Common myeloid progenitor, CD34-positive (primary cell): Measurements from ENCODE around the gene CD80.

Experiments used
- CTCF ChIA-PET: fragments of 350-600 bp; sonication (Branson Sonifier 250); formaldehyde crosslinking; loops from one replicate; lab custom pipeline; 2021; ENCODE audit warnings: antibody characterized with exemption; lab: Charles Lee
- POLR2A ChIA-PET: fragments of 350-600 bp; sonication (Branson Sonifier 250); formaldehyde crosslinking; loops from one replicate; lab custom pipeline; 2021; ENCODE audit warnings: antibody characterized with exemption; lab: Charles Lee
- DNase-seq, 3 donors: peaks; one replicate each; pipeline versions ENCODE4 v3.0.0 to v3.0.0-alpha.2; 2013
- H3K27ac ChIP-seq, 2 experiments: 1 replicate in 1 of 2; 2 replicates in 1 of 2; pipeline ENCODE4 v1.7.0; 2013; ENCODE audit warnings: inconsistent platforms in 2 of 2, low read length in 2 of 2, mild to moderate bottlenecking in 2 of 2, low read depth in 1 of 2, moderate library complexity in 1 of 2; ENCODE audit not compliant: severe bottlenecking in 2 of 2, insufficient read depth in 1 of 2, poor library complexity in 1 of 2
- H3K27me3 ChIP-seq, 5 experiments: replicated peaks in 2 of 5; 1 replicate in 3 of 5; 2 replicates in 2 of 5; pipeline versions ENCODE4 v1.6.1 to v1.7.0; 2013; ENCODE audit warnings: low read length in 4 of 5, mild to moderate bottlenecking in 2 of 5, moderate library complexity in 2 of 5, inconsistent platforms in 1 of 5; ENCODE audit not compliant: insufficient read depth in 5 of 5, control insufficient read depth in 4 of 5
- H3K36me3 ChIP-seq, 4 experiments: 1 replicate in 2 of 4; 2 replicates in 2 of 4; pipeline versions ENCODE4 v1.6.1 to v1.7.0; 2013; ENCODE audit warnings: low read length in 3 of 4, control low read depth in 1 of 4, mild to moderate bottlenecking in 1 of 4; ENCODE audit not compliant: control insufficient read depth in 4 of 4, insufficient read depth in 4 of 4
- H3K4me1 ChIP-seq, 4 experiments: 1 replicate in 3 of 4; 2 replicates in 1 of 4; pipeline versions ENCODE4 v1.6.1 to v1.7.1; 2013; ENCODE audit warnings: low read length in 3 of 4, mild to moderate bottlenecking in 3 of 4, control low read depth in 1 of 4, inconsistent platforms in 1 of 4, moderate library complexity in 1 of 4; ENCODE audit not compliant: control insufficient read depth in 4 of 4, insufficient read depth in 4 of 4; ENCODE audit errors: control extremely low read depth in 1 of 4
- H3K4me3 ChIP-seq, 7 experiments: 1 replicate in 4 of 7; 2 replicates in 3 of 7; pipeline versions ENCODE4 v1.5.1 to v1.7.0; 2013; ENCODE audit warnings: mild to moderate bottlenecking in 7 of 7, low read length in 6 of 7, moderate library complexity in 6 of 7, inconsistent platforms in 2 of 7, low read depth in 2 of 7, control low read depth in 1 of 7; ENCODE audit not compliant: insufficient read depth in 4 of 7, control insufficient read depth in 1 of 7; ENCODE audit errors: extremely low read depth in 1 of 7
- H3K9me3 ChIP-seq, 5 experiments: 1 replicate in 4 of 5; 2 replicates in 1 of 5; pipeline versions ENCODE4 v1.6.1 to v1.7.1; 2013; ENCODE audit warnings: low read length in 4 of 5, mild to moderate bottlenecking in 2 of 5, inconsistent platforms in 1 of 5, low read depth in 1 of 5, moderate library complexity in 1 of 5; ENCODE audit not compliant: control insufficient read depth in 4 of 5, insufficient read depth in 2 of 5; ENCODE audit errors: control extremely low read depth in 1 of 5
- WGBS: methylation state at CpG from one replicate; pipeline ENCODE4 v1.1.5; 2013; ENCODE audit not compliant: insufficient coverage; 5-methylcytosine and 5-hydroxymethylcytosine counted together

Gene CD80

DNA sequence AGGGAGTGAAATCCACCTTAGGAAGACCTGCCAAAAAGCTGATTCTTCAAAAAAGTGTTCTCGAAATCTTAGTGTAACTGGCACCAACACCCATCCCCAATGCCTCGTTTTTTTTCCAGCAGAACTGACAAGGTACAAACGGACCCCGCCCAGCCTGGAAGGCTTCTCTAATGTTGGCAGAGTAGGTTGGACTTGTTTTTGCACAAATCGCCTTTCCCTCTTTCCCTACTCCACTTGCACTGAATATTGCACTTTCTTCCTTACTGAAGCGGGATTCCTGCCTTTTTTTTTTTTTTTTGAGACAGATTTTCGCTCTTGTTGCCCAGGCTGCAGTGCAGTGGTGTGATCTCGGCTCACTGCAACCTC lies 61.6 kb downstream of the CD80 start:
- peak in 1 of 3 donors; percentile 26 for DNase-seq
- CTCF ChIA-PET: interaction anchor here (0.5 to 1.3 kb wide), 4 partner anchors 9 to 114 kb away, joined by 3 to 4 read pairs (median 3); no protein-coding TSS in a partner anchor
- POLR2A ChIA-PET: interaction anchor here (1.0 to 2.5 kb wide), 2 partner anchors 34 to 82 kb away, joined by 3 to 9 read pairs; partner anchors contain the start of gene TMEM39A

DNA sequence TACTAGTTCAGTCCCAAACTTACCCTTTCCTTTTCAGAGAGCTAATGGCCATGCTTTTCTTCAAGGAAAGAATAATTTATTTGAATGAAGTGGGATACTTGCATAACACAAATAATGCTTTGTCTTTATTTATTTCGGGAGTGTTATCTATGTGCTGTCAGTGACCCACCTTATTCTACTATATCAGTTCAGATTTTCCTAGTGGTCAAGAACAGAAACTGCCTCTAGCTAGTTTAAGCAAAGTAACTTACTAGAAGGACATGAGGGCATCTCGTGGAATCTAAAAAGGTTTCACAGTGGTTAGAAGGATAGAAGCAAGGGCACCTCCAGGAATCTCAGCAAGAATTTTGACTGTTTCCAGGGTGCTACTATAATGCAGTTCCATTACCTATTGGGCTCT lies 64.8 kb downstream of the CD80 start:
- H3K27me3 ChIP-seq: no peaks in the 10 kb centered on the region
- ChIA-PET CTCF (interaction anchor here (0.9 to 1.8 kb wide), 2 partner anchors 25 to 44 kb away, joined by 3 to 4 read pairs; partner anchors contain the start of gene POGLUT1), POLR2A (no interaction called here)
- H3K4me1 ChIP-seq: peaks cover 3 to 16% (median 11%) of the 10 kb centered on the region in 4 experiments
- peaks cover 8 to 27% (median 10%) of the 10 kb centered on the region in 4 experiments for H3K36me3 ChIP-seq
- H3K9me3 ChIP-seq: no peaks in the 10 kb centered on the region
- no peak for DNase-seq
- no peak overlapping the region for H3K4me3 ChIP-seq
- 100% methylated on average over 1 of the region's 2 CpGs for WGBS
- H3K27ac ChIP-seq: no peak overlapping the region

More for the DNA sequence above, 61.6 kb downstream of the CD80 start:
- WGBS: 18% methylated on average over 4 of the region's 8 CpGs
- Histone ChIP-seq H3K36me3 (peaks cover 3 to 8% (median 4%) of the 10 kb centered on the region in 4 experiments), H3K9me3 (no peaks in the 10 kb centered on the region), H3K27ac (peak overlapping the region; percentile 33 to 95), H3K4me3 (peak overlapping the region; percentile 88 to 100 (median 97)), H3K4me1 (peaks cover 3 to 30% (median 17%) of the 10 kb centered on the region in 4 experiments), H3K27me3 (no peaks in the 10 kb centered on the region)

DNA sequence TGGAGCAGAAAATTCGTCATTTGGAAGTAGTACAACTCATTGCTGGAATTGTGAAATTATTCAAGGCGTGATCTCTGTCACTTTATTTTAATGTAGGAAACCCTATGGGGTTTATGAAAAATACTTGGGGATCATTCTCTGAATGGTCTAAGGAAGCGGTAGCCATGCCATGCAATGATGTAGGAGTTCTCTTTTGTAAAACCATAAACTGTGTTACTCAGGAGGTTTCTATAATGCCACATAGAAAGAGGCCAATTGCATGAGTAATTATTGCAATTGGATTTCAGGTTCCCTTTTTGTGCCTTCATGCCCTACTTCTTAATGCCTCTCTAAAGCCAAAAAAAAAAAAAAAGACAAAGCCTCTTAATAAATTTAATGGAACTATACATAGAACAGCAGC lies 66.6 kb downstream of the CD80 start:
- Histone ChIP-seq H3K36me3 (peaks cover 11 to 40% (median 15%) of the 10 kb centered on the region in 4 experiments), H3K4me3 (no peak overlapping the region), H3K27me3 (no peaks in the 10 kb centered on the region), H3K27ac (no peak overlapping the region), H3K9me3 (no peaks in the 10 kb centered on the region), H3K4me1 (peaks cover 2 to 6% (median 4%) of the 10 kb centered on the region in 4 experiments)
- POLR2A ChIA-PET: no interaction called here
- CTCF ChIA-PET: interaction anchor here (0.9 kb wide), 1 partner anchor 11 kb away, joined by 4 read pairs; no protein-coding TSS in a partner anchor
- 97% methylated on average over 3 of the region's 3 CpGs for WGBS
- no peak for DNase-seq

DNA sequence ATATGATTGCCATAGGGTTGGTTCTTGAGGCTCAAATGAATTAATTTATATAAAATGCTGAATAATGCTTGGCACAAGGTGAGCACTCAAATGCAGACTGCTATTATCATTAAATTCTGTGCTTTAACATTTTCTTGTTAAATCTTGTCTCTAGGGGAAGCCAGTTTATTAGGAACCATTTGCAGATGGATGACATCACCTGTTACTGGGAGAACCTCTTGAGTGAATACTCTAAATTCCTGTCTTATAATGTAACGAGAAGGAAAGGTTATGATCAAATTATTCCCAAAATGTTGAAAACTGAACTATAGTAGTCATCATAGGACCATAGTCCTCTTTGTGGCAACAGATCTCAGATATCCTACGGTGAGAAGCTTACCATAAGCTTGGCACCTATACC lies 67.3 kb downstream of the CD80 start:
- no peaks in the 10 kb centered on the region for H3K27me3 ChIP-seq
- H3K36me3 ChIP-seq: peaks cover 12 to 45% (median 15%) of the 10 kb centered on the region in 4 experiments
- CTCF ChIA-PET: interaction anchor here (0.9 kb wide), 1 partner anchor 10 kb away, joined by 4 read pairs; no protein-coding TSS in a partner anchor
- no peak for DNase-seq
- POLR2A ChIA-PET: no interaction called here
- no peak overlapping the region for H3K4me3 ChIP-seq
- no peak overlapping the region for H3K27ac ChIP-seq
- no peaks in the 10 kb centered on the region for H3K9me3 ChIP-seq
- WGBS: 83% methylated on average over 1 of the region's 2 CpGs
- H3K4me1 ChIP-seq: no peaks in the 10 kb centered on the region

DNA sequence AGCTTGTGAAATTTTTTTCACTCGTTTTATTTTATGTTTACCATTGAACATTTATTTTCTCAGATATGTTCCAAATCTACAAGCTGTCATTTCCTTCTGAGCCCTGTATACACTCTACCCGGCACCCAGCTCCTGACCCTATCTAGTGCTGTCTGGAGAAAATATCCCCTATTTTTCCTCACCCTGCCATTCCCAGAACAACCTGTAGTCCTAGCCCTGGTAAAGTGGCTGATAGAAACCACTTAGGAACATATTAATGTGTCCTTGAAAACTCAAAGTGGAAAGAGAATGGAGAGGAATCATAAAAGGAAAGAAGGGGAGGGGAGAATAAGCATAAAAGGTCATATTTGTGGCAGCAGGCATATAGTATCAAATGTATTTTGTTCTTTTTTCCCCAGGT lies 69.3 kb downstream of the CD80 start:
- CTCF ChIA-PET: interaction anchor here (0.6 to 3.2 kb wide), 5 partner anchors 13 to 191 kb away, joined by 3 to 9 read pairs (median 4); partner anchors contain the start of gene CD80

DNA sequence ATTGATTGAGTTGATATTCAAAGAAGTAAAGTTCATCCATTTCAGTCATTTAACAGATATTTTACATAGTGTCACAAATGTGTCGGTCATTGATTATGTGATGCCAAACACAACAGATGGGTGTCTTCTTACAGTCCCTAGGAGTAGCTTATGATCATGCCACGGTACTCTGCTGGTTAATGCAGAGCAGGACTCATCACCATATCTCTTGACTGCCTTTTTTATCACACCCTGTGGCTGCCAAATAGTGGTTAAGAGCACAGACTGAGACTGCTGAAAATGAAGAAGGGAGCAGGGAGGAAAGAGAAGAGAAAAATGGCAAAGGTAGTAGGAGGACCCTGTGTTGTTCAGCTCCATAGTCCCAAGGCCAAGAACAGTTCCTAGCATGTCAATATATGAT lies 73.9 kb downstream of the CD80 start:
- DNase-seq: no peak
- H3K36me3 ChIP-seq: peaks cover 28 to 68% (median 39%) of the 10 kb centered on the region in 4 experiments
- WGBS: 100% methylated on average over 1 of the region's 2 CpGs
- POLR2A ChIA-PET: no interaction called here
- no peak overlapping the region for H3K4me3 ChIP-seq
- CTCF ChIA-PET: no interaction called here
- no peaks in the 10 kb centered on the region for H3K4me1 ChIP-seq
- no peaks in the 10 kb centered on the region for H3K27me3 ChIP-seq
- no peaks in the 10 kb centered on the region for H3K9me3 ChIP-seq
- H3K27ac ChIP-seq: no peak overlapping the region

More for the DNA sequence above, 69.3 kb downstream of the CD80 start:
- no peaks in the 10 kb centered on the region for H3K27me3 ChIP-seq
- H3K27ac ChIP-seq: no peak overlapping the region
- POLR2A ChIA-PET: no interaction called here
- WGBS: 88% methylated on average over 1 of the region's 2 CpGs
- DNase-seq: no peak
- no peaks in the 10 kb centered on the region for H3K9me3 ChIP-seq
- peaks cover 24 to 65% (median 30%) of the 10 kb centered on the region in 4 experiments for H3K36me3 ChIP-seq
- no peak overlapping the region for H3K4me3 ChIP-seq
- H3K4me1 ChIP-seq: no peaks in the 10 kb centered on the region

DNA sequence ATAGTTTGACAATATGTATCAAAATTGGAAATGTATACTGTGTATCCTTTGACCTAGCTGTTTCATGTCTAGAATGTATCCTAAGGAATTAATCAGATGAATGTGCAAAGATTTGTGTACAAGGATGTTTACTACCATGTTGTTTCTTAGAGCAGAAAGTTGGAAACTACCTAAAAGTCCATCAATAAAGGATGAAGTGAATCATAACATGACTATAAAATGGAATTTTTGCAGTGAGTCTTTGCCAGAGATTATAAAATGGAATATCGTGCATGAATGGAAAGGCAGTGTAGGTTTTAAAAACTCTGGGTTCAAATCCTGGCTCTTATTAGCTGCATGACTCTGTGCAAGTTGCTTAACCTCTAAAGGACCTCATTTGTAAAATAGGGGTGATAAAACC lies 76.3 kb downstream of the CD80 start:
- Histone ChIP-seq H3K27me3 (no peaks in the 10 kb centered on the region), H3K27ac (no peak overlapping the region), H3K4me3 (no peak overlapping the region), H3K4me1 (no peaks in the 10 kb centered on the region), H3K9me3 (no peaks in the 10 kb centered on the region), H3K36me3 (peaks cover 23 to 64% (median 36%) of the 10 kb centered on the region in 4 experiments)
- WGBS: 100% methylated on average over 1 of the region's 1 CpG
- DNase-seq: no peak
- ChIA-PET CTCF (interaction anchor here (1.5 kb wide), 1 partner anchor 10 kb away, joined by 4 read pairs; no protein-coding TSS in a partner anchor), POLR2A (no interaction called here)
